ES-I3 (cell line): ENCODE results near the gene MYMK.
A peak's percentile ranks its signal among the peaks of the same experiment; 100 is the strongest.

Experiments used
- H3K36me3 ChIP-seq: 2 replicates; pipeline ENCODE4 v1.6.1; 2013; ENCODE audit warnings: mild to moderate bottlenecking, low read length, control low read depth, moderate library complexity; ENCODE audit not compliant: insufficient read depth
- H3K4me1 ChIP-seq: 2 replicates; pipeline ENCODE4 v1.6.1; 2013; ENCODE audit warnings: mild to moderate bottlenecking, control low read depth, low read length; ENCODE audit not compliant: insufficient read depth
- H3K9ac ChIP-seq: 2 replicates; pipeline ENCODE4 v1.6.1; 2013; ENCODE audit warnings: low read depth, mild to moderate bottlenecking, low read length, moderate library complexity
- H3K9me3 ChIP-seq: 2 replicates; pipeline ENCODE4 v1.6.1; 2013; ENCODE audit warnings: mild to moderate bottlenecking, low read length, moderate library complexity; ENCODE audit not compliant: control insufficient read depth, insufficient read depth

MYMK gene

DNA sequence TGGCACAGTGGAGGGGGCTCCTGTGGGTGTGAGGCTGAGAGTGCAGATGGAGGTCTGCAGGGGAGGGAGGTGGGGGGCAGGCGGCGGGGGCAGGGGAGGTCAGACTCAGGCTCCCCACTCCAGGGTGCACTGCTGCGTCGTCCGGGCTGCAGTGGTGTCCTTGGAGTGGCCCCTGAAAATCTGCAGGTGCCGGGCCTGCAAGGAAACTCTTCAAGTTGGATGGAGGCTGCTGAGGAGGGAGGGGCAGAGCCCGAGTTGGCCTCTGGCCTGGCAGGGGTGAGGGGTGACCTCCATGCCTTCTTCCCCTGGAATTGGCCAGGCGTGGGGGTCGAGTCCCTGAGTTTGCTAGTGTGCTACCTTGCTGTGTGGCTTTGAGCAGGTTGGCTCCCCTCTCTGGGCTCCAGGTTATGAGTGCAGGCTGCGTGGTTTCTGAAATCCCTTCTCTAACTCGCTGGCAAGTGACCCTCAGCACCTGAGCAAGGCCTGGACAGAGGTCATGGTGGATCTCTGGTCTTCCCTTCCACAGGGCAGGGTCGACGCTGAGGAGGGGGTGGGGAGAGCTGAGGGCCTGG lies 10.6 kb upstream of the MYMK start:
- Histone ChIP-seq H3K36me3 (no peaks in the 10 kb centered on the region), H3K4me1 (peaks cover 19% of the 10 kb centered on the region; the same call in 1 of the 2 replicates), H3K9me3 (no peaks in the 10 kb centered on the region), H3K9ac (no peak overlapping the region)

DNA sequence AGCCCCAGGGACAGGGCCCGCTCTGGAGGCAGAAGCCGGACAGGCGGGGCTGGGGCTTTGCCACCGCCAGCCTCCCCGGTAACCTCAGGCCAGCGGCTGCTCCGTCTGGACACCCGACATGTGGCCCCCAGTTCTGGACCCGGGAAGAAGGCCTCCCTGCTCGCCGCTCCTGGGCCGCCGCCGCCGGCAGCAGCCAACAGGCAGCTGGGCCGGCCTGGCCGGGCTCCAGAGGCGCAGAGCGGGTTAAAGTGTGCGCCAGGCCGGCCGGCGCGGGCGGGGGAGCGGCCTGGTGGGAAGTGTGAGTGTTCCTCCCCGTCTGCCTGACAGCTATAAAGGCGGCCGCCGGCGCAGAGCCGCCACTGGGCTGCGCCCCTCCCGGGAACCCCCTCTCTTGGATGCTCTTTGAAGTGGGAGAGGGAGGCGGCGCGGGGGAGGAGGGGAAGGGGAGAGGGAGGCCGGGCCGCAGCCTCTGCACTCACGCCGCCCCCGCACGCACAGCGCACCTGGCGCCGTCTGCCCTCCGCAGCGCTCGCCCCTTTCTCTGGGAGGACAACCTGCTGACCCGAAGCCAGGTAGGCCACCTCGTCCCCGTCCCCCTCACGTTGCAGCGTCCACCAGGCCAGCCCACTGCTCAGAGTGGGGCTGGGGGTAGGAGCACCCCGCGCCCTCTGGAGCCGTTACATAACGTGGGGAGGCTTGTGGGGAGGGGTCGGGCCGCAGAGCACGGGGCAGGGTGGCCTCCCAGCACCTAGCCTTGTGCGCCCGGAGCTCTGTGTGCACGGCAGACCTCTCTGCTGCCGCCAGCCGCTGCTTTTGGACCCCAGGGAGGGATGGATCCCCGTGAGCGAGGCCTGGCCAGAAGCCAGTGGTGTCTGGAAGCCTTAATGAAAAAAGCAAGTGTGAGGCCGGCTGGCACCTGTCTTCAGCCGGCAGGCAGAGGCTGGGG lies 9.9 kb upstream of the MYMK start, which contains the start of gene ADAMTSL2:
Gene ADAMTSL2 (plus strand): TSS at position 359 of the 946 bp plus-strand sequence. CDS start 2,009 bp downstream, outside the sequence.
- Histone ChIP-seq H3K36me3 (no peaks in the 10 kb centered on the region), H3K9me3 (no peaks in the 10 kb centered on the region), H3K4me1 (peaks cover 12% of the 10 kb centered on the region; the same call in 1 of the 2 replicates), H3K9ac (peak within 1 kb of the TSS; percentile 29; the same call in 1 of the 2 replicates)

DNA sequence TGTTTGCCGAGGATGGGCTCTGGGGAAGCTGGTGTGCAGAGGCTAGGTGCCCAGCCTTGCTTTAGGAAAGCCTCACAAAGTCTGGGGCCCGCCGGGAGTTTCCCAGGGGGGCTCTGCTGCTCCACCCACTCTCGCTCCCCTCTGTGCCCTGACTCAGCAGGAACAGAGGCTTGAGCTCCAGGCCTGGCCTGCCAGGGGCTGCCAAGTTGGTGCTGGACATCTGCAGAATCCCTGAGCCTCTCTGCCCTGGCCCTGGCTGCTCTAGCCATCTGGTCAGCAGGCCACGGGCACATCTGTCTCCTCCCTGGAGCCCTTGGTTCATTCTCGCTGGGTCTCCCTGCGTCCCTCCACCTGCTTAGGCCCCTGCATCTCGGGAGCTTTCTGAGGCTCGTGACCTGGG lies 9.1 kb upstream of the MYMK start:
- peaks cover 6% of the 10 kb centered on the region; the same call in 1 of the 2 replicates for H3K4me1 ChIP-seq
- no peaks in the 10 kb centered on the region for H3K36me3 ChIP-seq
- H3K9me3 ChIP-seq: no peaks in the 10 kb centered on the region
- H3K9ac ChIP-seq: 0 out of 2 replicates have a peak overlapping the region, but pooled peaks have one; percentile 20

DNA sequence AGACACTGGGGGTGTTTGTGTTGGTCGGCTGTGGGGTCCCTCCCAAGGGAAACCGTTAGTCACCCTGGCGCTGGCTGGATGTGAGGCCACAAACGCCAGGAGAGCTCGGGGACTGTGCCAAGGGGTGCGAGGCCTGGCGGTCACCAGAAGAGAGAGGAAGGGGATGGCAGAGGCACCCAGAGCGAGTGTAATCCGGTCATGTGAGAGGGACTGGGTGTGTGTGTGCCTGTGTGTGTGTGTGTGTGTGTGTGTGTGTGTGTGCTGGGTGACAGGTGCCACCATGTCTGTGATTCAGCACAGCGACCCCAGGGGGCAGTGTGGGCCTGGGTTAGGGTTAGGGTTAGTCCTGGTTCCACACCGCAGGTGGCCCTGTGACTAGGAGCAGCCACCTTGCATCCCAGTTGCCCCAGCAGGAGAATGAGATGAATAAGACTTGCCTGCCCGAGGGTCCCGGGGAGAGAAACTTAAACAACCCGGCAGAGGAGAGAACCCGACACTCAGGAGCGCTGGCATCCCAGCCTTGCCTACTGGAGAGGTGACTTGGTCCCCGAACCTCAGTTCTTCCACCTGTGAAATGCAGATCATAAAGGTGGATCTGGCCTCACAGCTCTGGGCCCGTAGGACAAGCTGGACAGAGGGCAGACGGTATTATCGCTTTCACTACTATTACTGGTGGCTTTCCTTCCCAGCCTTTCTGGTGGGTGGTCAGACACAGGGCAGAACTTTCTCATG lies 8.3 kb upstream of the MYMK start:
- H3K36me3 ChIP-seq: no peaks in the 10 kb centered on the region
- H3K9me3 ChIP-seq: no peaks in the 10 kb centered on the region
- H3K9ac ChIP-seq: no peak overlapping the region
- H3K4me1 ChIP-seq: peaks cover 6% of the 10 kb centered on the region; the same call in 1 of the 2 replicates

GRCh38 chr9:133531293-133531692 lies 6.5 kb upstream of the MYMK start:
- Histone ChIP-seq H3K9ac (no peak overlapping the region), H3K9me3 (no peaks in the 10 kb centered on the region), H3K36me3 (no peaks in the 10 kb centered on the region), H3K4me1 (peaks cover 21% of the 10 kb centered on the region)

GRCh38 chr9:133529874-133530273 lies 5.1 kb upstream of the MYMK start:
- no peak overlapping the region for H3K9ac ChIP-seq
- no peaks in the 10 kb centered on the region for H3K36me3 ChIP-seq
- H3K9me3 ChIP-seq: no peaks in the 10 kb centered on the region
- peaks cover 28% of the 10 kb centered on the region for H3K4me1 ChIP-seq

DNA sequence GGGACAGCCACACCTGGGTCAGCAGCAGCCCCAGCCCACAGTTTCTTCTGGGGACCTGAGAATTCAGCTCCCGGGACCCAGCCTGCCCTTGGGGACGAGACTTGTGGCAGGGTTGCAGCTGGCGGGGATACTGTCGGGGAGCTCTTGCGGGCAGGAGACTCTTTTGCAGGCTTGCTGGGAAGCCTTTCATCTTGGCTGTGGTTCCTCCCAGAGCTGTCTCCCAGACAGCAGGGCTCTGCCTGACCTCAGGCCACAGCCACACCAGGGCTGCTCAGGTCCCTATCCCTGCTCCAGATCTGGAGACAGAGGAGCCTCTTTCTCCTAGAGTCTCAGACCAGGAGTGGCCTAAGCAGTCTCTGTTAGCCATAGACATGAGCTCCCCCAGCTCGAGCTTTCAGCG lies 4.7 kb upstream of the MYMK start:
- H3K9me3 ChIP-seq: no peaks in the 10 kb centered on the region
- H3K9ac ChIP-seq: no peak overlapping the region
- H3K36me3 ChIP-seq: no peaks in the 10 kb centered on the region
- peaks cover 28% of the 10 kb centered on the region for H3K4me1 ChIP-seq

- Histone ChIP-seq H3K9me3 (no peaks in the 10 kb centered on the region), H3K36me3 (no peaks in the 10 kb centered on the region), H3K4me1 (peaks cover 28% of the 10 kb centered on the region), H3K9ac (no peak overlapping the region)
Observed at GRCh38 chr9:133528876-133529241, 4.1 kb upstream of the MYMK start.

DNA sequence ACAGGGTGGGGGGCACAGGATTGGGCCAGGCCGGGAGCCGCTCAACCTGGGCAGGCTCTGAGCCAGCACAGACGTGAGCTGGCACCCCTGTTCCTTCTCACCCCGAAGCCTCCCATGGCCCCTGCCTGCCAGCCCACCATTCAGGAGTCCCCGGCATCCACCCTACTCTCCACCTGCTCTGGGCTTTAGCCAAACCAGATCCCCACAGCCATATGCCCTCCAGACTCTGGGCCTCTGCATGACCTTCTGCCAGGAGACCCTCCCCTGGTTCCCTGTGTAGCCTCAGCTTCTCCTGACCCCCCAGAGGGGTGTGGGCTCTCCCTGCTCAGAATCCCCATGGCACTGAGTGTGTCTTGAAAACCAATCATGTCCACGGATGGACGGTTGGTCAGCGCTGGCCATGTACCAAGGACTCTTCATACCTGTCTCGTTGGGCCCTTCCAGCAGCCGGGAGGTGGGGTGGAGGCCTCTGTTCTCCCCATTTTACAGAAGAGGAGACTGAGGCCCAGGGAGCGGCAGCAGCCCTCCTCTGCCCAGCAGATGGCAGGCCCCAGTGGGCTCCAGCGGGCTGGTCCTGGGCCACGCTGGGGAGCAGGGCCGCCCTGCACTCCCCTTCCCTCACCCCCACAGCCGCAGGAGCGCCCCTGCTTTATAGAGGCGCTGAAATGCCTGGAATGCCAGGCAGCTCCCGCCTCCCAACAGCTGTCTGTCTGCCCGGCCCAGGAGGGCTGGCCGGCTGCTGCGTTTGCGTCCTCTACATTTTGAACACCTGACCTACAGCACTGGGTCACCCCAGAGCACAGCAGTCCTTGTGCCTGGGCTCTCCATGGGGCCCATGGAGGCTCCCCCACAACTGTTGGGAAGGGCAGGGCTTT lies 3.5 kb upstream of the MYMK start:
- no peaks in the 10 kb centered on the region for H3K9me3 ChIP-seq
- H3K36me3 ChIP-seq: no peaks in the 10 kb centered on the region
- peaks cover 24% of the 10 kb centered on the region for H3K4me1 ChIP-seq
- H3K9ac ChIP-seq: no peak overlapping the region

- Histone ChIP-seq H3K9me3 (no peaks in the 10 kb centered on the region), H3K4me1 (peaks cover 23% of the 10 kb centered on the region), H3K9ac (peak overlapping the region; percentile 10; the same call in 1 of the 2 replicates), H3K36me3 (no peaks in the 10 kb centered on the region)
Observed at GRCh38 chr9:133527444-133527920, 2.7 kb upstream of the MYMK start.

GRCh38 chr9:133526721-133527321 lies 2.1 kb upstream of the MYMK start:
- Histone ChIP-seq H3K4me1 (peaks cover 23% of the 10 kb centered on the region), H3K9ac (no peak overlapping the region; the same call in none of the 2 replicates)

DNA sequence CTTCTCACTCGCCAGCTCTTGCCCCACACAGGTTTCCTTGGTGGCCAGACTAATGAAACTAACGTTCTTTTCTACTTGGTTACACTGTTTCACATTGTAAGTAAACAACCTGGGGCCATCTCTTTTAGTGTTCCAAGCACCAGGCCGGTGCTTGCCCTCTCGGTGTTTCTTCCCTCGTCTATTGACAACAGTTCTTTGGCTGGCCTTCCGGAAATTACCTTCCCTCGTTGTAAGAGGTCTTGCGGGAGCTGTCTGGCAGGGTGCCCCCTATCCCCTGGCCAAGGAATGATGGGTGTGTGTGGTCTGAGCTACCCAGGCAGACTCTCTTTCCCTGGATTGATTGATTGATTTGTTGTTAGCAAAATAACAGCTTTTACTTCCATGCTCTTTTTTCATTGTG lies 918 bp upstream of the MYMK start:
- Histone ChIP-seq H3K9me3 (no peaks in the 10 kb centered on the region), H3K36me3 (no peaks in the 10 kb centered on the region), H3K9ac (no peak overlapping the region), H3K4me1 (peaks cover 23% of the 10 kb centered on the region)

More at GRCh38 chr9:133526721-133527321, 2.1 kb upstream of the MYMK start:
- no peaks in the 10 kb centered on the region for H3K9me3 ChIP-seq
- H3K36me3 ChIP-seq: no peaks in the 10 kb centered on the region

- H3K36me3 ChIP-seq: no peaks in the 10 kb centered on the region
- H3K4me1 ChIP-seq: peaks cover 23% of the 10 kb centered on the region
- no peak overlapping the region for H3K9ac ChIP-seq
- no peaks in the 10 kb centered on the region for H3K9me3 ChIP-seq
Observed at GRCh38 chr9:133524146-133524545, 613 bp downstream of the MYMK start.
